KOPT-K1 (cell line): Measurements from ENCODE around the gene GDI1.
"Not testable (repeated sequence)": the region's sequence is repeated elsewhere in the genome, so short reads cannot be mapped to it uniquely, and the experiment has no call there.

ENCODE experiments used
- H3K27ac ChIP-seq: fragments of 200-600 bp; sonication (generic); 2 replicates; pipeline ENCODE4 v1.5.1; 2016; ENCODE audit warnings: antibody characterized with exemption, mild to moderate bottlenecking, low read depth, low read length; ENCODE audit not compliant: poor library complexity, severe bottlenecking
- H3K36me3 ChIP-seq: fragments of 200-600 bp; sonication (generic); 2 replicates; pipeline ENCODE4 v1.5.1; 2017; ENCODE audit warnings: antibody characterized with exemption, mild to moderate bottlenecking, low read length, moderate library complexity; ENCODE audit not compliant: insufficient read depth
- H3K9me3 ChIP-seq: fragments of 200-600 bp; sonication (generic); 2 replicates; pipeline ENCODE4 v1.5.1; 2017; ENCODE audit warnings: antibody characterized with exemption, low read length, mild to moderate bottlenecking; ENCODE audit not compliant: insufficient read depth, poor library complexity, severe bottlenecking

The GDI1 gene

DNA sequence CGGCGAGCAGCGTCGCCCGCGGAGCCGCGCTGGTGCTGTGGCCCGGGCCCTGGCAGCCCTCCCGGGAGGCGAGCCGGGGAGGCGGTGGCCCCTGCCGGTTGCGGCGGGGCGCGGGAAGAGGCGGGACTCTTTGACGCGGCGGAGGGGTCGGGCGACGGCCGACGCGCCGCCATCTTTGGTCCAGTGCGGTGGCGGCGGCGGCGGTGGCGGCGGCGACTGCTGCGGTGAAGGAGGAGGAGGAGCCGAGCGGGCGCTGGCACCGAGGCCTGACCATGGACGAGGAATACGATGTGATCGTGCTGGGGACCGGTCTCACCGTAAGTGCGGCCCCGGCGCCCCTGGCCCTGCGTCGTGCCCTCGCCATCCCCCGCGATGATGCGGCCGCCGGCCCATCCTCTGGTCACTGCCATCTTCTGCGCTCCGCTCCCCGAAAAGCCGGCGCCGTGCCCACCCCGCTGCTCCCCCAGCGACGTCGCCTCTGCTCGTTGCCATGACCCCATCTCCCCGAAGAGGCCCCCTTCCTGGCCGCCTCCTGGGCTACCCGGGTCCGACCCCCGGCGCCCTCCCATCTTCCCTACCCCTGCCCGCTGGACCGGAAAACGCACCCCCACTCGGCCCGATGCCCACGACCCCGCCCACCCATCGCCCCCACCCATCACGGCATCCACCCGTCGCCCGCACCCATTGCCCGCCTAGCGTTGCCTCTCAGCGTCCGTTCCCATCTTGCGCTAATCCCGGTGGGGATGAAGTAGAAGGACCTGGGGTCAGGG lies at the start of gene GDI1:
Gene GDI1 (plus strand): TSS at position 172 of the 770 bp plus-strand sequence. CDS start 101 bp downstream, at position 273.
- H3K36me3 ChIP-seq, result peaks cover 69% of the 10 kb centered on the region; the same call in 1 of the 2 replicates
- H3K9me3 ChIP-seq, result no peaks in the 10 kb centered on the region
- peak within 1 kb of the TSS; percentile 62 for H3K27ac ChIP-seq

DNA sequence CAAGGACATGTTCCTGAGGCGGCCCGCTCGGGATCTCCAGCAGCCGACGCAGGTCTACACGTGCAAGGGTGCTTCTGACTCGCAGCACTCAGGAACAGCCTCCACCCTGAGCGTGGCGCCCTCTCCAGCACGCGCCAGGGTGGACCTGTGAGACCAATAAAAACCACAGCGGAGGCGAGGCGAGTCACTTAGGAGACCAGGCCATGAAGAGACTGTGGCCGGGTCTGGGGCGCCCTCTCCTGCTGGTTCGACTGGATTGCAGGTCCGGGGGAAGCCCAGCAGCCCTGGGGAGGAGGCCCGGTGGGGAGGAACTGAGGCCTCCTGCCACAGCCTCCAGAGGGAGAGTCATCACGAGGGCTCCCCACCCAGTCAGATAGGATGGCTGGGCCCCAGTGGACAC lies 48.9 kb upstream of the GDI1 start:
- not testable (repeated sequence) for H3K27ac ChIP-seq, H3K9me3 ChIP-seq, H3K36me3 ChIP-seq

DNA sequence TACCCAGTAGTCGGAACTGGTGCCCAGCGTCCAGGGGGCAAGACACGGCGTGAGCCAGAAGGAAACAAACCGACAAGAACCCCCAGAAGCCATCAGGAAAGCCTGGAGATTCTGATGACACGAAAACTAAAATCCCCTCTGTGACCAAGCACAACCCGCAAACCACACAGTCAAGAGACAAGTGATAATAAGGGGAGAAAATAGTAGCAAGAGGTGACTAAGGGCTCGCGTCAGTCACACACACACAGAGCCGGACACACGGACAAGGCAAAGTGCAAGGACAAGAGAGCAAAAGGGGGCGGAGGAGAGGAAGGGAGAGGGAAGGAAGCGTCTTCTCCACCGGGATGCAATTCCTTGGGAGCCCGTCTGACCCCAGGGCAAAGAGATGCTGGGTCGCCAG lies 48.3 kb upstream of the GDI1 start:
- H3K36me3 ChIP-seq, H3K27ac ChIP-seq, H3K9me3 ChIP-seq: not testable (repeated sequence)

DNA sequence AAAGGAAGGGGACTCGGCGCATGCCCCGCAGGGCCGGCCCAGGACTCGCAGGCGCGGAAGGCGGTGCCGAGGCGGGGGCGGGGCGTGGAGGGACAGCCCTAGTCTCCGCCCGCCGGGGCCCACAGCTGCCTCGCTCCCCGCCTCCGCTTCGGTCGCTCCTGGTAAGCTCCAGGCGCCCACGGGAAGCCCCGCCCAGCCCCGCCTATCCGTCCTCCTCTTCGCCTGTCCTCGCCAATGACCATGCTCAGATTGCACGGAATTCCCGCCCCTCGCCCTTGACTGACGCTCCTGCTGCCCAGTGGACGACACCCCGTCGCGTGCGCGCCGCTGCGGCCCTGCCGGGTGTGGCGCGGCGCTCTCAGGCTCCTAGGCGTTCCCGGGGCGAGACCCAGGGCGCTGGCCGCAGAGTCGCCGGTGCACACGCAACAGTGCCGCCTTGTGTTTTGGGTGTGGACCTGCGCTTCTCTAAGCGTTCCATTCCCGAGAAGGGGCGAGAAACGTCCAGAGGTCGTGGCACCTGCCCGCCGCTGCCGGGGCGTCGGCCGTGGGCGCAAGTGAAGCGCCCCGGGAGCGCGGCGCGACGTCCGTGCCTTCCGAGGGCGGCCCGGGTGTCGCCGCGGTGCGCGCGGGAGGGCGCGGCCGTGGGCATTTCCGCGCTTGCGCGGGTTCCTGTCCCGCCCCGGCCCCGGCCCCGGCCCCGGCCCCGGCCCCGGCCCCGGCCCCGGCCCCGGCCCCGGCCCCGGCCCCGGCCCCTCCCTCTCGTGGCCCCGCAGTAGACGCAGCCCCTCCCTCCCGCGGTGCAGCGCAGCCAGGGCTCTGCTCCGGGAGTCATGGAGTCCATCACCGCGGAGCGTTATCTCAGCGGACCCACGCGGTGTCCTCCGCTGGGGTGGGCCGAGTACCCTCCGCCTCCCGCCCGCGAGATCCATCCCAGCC lies 46.9 kb upstream of the GDI1 start:
- H3K9me3 ChIP-seq, H3K27ac ChIP-seq, H3K36me3 ChIP-seq: not testable (repeated sequence)

DNA sequence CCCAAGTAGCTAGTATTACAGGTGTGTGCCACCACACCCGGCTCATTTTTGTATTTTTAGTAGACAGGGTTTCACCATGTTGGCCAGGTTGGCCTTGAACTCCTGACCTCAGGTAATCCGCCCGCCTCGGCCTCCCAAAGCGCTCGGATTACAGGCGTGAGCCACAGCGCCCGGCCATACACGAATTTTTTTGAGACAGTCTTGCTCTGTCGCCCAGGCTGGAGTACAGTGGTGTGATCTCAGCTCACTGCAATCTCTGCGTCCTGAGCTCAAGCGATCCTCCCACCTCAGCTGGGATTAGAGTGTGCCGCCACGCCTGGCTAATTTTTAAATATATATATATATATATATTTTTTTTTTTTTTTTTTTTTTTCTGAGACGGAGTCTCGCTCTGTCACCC lies 40.6 kb upstream of the GDI1 start:
- peaks cover 26% of the 10 kb centered on the region for H3K36me3 ChIP-seq
- not testable (repeated sequence) for H3K27ac ChIP-seq, H3K9me3 ChIP-seq

DNA sequence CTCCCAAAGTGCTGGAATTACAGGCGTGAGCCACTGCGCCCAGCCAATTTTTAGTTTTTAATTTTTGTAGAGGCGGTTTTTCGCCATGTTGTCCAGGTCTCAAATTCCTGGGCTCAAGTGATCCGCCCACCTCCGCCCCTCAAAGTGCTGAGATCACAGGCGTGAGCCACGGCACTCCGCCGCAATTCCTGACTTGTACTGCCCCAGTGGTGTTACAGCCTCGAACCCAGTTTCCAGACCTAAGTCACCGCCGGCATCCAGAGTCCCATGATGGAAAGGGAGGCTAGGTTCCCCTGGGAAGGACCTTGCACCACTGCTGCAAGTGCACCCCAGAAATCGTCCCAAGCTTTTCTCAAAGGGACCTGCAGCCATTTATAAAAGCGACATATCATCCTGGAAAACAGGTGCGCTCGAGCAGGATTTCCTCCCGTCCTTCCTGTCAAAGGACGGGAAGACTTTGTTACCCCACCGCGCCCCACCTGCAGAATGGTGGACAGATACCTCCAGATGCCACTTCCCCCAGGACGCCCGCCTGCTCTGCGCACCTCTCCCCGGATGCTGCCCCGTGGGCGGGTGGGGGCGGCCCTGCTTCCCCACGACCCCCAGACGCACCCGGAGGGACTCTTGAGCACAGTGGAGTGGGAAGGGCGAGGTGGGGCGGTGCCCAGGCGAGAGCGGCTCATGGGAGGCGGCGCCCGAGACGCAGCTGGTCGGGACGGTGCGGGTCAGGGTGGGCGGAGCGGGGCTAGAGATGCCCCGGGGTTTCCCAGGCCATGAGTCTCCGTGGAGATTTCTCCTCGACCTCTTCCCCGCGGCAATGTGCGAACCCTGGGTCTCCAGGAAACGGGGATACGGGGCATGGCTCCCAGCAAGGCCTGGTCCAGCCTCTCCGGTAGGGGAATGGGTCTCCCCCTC lies 39.7 kb upstream of the GDI1 start:
- Histone ChIP-seq H3K27ac (peak overlapping the region; percentile 91), H3K36me3 (peaks cover 28% of the 10 kb centered on the region), H3K9me3 (no peaks in the 10 kb centered on the region)

DNA sequence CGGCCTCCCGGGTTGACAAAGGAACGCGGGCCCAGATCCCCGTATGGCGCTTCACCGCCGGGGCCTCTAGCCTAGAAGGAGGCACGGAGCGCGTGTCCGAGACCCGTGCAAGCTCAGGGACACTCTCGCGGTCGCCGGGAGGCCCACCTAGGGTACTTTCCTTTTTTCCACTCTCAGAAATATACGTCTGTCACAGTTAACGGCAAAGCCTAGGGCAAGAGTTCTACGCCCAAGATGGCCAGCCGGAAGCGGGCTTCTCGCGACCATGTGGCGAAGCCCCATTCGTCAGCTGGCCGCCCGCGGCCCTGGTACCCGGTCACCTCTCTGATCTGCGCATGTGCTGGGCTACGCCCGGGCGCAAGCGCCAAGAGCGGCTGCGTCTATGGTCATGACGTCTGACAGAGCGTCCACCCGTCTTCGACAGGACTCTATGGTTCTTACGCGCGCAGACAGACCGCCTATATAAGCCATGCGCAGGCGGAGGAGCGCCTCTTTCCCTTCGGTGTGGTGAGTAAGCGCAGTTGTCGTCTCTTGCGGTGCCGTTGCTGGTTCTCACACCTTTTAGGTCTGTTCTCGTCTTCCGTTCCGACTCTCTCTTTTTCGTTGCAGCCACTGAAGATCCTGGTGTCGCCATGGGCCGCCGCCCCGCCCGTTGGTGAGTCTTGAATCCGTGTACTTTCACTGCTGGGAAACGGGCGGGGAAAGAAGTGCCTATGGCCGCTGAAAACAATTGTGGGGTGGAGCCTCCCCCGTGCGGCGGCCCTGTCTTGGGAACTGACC lies 38.9 kb upstream of the GDI1 start, which contains the start of gene RPL10:
Gene RPL10 (plus strand): TSS at position 490 of the 780 bp plus-strand sequence. CDS start 143 bp downstream, at position 633.
- peaks cover 28% of the 10 kb centered on the region for H3K36me3 ChIP-seq

DNA sequence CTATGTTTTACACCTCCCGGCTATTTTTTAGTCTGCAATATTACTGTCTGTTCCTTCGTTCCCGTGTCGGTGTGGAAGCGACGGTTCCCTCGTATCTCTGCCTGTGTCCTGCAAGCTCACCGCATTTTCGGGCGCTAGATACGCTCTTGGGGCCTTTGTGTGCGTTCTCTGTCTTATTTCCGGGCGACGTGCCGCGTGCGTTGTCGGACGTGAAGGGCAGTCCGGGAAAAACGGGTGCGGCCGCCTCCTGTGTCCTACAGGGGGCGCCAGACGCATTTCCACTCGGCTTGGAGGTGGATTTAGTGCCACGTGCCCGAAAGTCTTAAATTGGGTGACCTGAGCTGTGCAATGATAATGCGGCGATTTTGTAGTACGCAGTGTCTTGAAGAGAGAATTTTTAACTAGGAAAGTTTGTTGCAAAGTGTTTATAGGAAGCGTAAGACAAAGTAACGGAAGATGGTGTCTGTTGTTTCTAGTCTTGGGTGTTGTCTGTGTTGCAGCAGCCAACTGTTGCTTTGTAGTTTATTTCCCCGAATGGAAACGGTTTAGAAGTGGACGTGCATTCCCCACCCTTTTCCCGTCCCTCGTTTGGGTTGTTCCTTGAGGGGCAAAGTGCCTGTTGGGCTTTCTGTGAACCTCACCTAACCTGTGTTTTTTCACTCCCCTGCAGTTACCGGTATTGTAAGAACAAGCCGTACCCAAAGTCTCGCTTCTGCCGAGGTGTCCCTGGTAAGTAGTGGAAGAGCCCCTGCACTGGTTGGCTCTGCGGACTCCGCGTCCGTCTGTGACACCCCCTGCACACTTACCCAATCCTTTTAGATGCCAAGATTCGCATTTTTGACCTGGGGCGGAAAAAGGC lies 38.1 kb upstream of the GDI1 start:
- no peaks in the 10 kb centered on the region for H3K9me3 ChIP-seq
- peaks cover 28% of the 10 kb centered on the region for H3K36me3 ChIP-seq
- peak overlapping the region; percentile 91 for H3K27ac ChIP-seq

More for the DNA sequence above, 38.9 kb upstream of the GDI1 start, which contains the start of gene RPL10:
- peak within 1 kb of the TSS; percentile 91 for H3K27ac ChIP-seq
- H3K9me3 ChIP-seq, result no peaks in the 10 kb centered on the region

DNA sequence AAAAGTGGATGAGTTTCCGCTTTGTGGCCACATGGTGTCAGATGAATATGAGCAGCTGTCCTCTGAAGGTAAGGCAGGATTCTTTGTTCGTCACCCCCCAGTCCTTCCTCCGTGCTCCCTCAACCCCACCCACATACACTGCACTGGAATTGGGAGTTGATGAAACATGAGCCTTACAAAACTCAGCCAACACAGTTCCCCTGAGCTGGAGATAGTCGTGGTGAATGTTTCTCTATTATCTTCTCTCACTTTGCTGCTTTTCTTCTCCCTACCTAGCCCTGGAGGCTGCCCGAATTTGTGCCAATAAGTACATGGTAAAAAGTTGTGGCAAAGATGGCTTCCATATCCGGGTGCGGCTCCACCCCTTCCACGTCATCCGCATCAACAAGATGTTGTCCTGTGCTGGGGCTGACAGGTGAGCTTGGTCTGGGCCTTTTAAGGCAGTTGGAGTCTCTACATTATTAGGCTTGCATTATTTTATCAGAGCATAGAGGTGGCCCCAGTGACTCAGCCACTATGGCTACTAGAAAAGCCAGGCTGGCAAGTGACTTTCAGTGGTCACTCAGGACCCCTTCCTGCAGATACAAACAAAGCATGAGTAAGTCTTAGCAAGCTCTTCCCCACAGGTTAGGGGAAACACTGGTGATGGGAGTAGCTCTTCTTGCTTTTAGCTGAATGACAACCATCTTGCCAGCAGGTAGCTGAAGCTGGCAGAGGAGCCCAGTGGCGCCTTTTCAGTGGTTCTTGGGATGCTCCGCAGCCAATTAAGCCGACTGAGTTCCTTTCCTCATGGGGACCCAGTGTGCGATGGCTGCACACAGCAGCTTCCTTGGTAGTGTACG lies 37.2 kb upstream of the GDI1 start:
- Histone ChIP-seq H3K27ac (peak overlapping the region; percentile 91), H3K36me3 (peaks cover 28% of the 10 kb centered on the region)

DNA sequence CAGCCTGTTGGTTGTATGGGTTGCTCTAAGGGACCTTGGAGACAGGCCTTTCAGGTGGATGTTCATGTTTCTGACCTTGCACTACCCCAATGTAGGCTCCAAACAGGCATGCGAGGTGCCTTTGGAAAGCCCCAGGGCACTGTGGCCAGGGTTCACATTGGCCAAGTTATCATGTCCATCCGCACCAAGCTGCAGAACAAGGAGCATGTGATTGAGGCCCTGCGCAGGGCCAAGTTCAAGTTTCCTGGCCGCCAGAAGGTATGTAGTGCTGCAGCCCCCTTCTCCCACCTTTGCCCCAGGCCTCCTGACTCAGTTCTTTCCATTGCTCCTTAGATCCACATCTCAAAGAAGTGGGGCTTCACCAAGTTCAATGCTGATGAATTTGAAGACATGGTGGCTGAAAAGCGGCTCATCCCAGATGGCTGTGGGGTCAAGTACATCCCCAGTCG lies 36.6 kb upstream of the GDI1 start:
- H3K27ac ChIP-seq, result not testable (repeated sequence)

More for the DNA sequence above, 37.2 kb upstream of the GDI1 start:
- H3K9me3 ChIP-seq, result no peaks in the 10 kb centered on the region

DNA sequence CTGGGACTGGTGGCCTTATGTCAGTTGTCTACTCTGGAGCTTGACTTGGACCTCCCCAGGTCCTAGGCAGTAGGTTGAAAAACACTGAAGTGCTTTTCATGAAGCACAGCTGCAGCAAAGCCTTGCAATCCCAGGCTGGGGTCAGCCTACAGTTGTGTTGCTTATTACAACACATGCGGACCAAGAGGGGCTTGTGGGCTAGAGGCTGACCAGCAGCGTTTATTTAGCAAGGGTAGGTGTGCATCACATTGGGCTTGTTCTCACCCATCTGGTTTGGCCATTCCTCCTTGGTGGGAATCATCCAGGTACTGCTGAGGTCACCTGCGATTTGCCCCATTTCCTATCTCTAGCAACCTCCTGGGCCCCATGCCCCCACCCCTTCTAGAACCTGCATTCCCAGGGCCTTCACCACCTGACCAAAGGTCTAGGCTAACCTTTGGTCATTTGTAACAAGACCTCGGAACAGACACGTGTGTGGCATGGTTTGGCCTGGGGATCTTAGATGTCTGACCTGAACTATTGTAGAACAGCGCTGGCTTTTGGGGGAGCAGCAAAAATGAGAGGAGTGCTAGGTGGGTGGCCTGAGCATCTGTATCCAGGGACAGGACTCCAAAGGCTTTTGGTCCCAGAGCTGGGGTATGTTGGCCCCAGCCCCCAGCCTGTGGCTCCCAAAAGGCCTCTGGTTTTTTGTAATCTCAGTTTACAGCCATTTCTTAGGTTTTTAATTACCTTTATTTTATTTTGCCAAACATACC lies 35.7 kb upstream of the GDI1 start:
- H3K27ac ChIP-seq, result no peak overlapping the region
- H3K36me3 ChIP-seq, result peaks cover 28% of the 10 kb centered on the region
- no peaks in the 10 kb centered on the region for H3K9me3 ChIP-seq

More for the DNA sequence above, 36.6 kb upstream of the GDI1 start:
- H3K9me3 ChIP-seq, result not testable (repeated sequence)
- peaks cover 28% of the 10 kb centered on the region for H3K36me3 ChIP-seq
